GM21515 (cell line): ENCODE measurements around the gene CCDC170.
A peak's percentile ranks its signal among the peaks of the same experiment; 100 is the strongest.
"Not testable (repeated sequence)": the region's sequence is repeated elsewhere in the genome, so short reads cannot be mapped to it uniquely, and the experiment has no call there.

Experiments
- ATAC-seq: cut with Tn5 transposase; IDR thresholded peaks from one replicate; pipeline ENCODE4 v1.9.1; 2021; ENCODE audit not compliant: unreplicated experiment

Gene CCDC170, protein sequence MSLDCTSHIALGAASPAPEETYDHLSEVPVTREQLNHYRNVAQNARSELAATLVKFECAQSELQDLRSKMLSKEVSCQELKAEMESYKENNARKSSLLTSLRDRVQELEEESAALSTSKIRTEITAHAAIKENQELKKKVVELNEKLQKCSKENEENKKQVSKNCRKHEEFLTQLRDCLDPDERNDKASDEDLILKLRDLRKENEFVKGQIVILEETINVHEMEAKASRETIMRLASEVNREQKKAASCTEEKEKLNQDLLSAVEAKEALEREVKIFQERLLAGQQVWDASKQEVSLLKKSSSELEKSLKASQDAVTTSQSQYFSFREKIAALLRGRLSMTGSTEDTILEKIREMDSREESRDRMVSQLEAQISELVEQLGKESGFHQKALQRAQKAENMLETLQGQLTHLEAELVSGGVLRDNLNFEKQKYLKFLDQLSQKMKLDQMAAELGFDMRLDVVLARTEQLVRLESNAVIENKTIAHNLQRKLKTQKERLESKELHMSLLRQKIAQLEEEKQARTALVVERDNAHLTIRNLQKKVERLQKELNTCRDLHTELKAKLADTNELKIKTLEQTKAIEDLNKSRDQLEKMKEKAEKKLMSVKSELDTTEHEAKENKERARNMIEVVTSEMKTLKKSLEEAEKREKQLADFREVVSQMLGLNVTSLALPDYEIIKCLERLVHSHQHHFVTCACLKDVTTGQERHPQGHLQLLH

GRCh38 chr6:151493804-151494234 is at the start of gene CCDC170:
Gene CCDC170 (plus strand): TSS chr6:151494017. CDS start chr6:151494129, 112 bp downstream.
- ATAC-seq = no peak

- no peak for ATAC-seq
Measured at GRCh38 chr6:151445482-151445881, 48.3 kb upstream of the CCDC170 start.

GRCh38 chr6:151447237-151447636 is 46.6 kb upstream of the CCDC170 start:
- ATAC-seq = no peak

GRCh38 chr6:151448623-151449022 is 45.2 kb upstream of the CCDC170 start:
- ATAC-seq = no peak

GRCh38 chr6:151450928-151451327 is 42.9 kb upstream of the CCDC170 start:
- not testable (repeated sequence) for ATAC-seq

DNA sequence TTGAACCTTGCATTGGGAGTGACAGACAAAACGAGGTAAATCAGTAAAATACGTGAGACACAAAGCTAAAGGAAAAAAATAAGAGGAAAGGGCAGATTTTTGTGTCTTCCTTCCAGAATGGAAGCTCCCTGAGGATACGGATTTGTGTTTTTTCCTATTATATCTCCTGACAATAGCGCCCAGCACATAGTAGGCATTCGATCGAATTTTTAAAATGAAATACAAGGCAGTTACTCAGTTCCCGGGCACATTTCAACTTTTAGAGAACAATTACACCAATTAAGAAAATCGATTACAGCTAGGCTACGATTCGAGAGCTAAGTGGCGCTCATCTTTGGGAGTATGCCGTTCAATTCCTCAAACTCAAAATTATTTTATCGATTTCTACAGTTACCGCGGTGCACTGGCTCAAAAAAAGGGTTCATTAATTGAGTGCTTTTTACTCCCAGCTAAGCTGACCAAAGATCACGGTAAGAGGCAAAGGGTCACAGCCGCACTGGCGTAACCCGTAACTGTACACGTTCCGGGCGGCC is 42.3 kb upstream of the CCDC170 start:
- ATAC-seq = no peak

DNA sequence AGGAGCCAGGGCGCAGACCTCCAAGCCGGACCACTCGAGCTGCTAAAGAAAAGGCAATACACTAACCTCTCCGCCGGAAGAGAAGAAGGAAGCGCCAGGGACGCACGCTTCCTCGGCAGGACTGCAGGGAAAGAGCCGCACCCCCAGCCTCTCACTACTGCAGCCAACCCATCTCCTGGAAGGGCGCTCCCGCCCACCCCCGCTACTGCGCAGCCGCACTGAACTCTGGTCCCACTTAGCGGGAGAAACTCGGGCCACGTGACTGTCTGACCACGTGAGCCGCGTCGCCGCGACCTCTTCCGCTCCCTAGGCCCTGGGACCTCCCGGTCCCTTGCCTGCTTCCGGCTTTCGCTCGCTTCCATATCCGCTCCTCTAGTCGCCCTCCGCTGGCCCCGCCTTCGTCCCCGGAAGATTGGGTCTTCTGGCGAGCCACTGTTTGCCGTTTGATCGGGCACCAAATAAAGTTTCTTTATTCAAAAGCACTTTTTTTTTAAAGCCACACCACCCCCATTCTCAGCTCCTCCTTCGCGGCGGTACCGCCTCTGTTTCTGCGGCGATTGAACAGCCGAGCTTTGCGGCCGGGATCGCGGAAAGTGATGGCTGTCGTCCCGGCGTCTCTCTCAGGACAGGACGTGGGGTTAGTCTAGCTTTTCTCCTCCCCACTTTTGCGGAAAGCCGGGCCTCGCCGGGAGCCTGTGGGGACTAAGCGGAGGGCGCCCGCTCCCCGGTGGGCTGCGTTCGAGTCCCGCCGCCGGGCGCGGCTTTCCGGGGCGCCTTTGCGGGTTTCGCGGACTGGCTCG is 41.7 kb upstream of the CCDC170 start, which contains the start of gene RMND1:
Gene RMND1, minus strand, starts transcription at position 177 of the 800 bp plus-strand sequence. CDS start 6,315 bp downstream, outside the sequence.
- ATAC-seq = peak; percentile 97

DNA sequence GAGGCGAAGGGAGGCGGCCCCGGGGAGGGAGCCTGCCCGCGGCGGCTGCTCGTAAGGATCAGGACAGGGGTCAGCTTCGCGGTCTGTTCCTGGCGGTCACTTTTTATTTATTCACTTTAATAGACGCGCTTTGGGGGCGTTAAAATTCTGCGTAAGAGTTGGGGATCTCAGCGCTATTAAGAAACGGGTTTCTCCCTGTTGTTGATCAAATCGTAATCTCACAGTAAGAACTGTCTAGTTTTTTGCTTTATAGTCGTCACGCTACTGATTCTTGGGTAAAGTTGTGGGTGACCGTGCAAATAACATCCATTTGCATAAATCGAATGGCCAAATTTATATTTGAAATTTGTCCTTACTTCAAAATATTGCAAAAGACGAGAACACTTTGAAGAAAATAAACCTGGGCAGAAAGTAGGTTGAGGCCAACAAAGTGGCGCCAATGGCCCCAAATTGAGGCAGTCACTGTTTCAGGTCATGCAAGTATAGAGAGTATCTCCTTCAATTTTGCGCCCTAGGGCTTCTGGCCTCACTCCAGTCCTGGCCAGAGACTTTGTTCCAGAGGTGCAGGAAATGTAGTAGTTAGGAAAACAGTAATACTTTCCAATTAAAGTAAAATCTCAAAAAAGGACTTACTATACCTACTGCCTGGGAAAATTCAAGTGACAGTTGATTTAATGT is 40.9 kb upstream of the CCDC170 start:
- peak; percentile 0 for ATAC-seq

DNA sequence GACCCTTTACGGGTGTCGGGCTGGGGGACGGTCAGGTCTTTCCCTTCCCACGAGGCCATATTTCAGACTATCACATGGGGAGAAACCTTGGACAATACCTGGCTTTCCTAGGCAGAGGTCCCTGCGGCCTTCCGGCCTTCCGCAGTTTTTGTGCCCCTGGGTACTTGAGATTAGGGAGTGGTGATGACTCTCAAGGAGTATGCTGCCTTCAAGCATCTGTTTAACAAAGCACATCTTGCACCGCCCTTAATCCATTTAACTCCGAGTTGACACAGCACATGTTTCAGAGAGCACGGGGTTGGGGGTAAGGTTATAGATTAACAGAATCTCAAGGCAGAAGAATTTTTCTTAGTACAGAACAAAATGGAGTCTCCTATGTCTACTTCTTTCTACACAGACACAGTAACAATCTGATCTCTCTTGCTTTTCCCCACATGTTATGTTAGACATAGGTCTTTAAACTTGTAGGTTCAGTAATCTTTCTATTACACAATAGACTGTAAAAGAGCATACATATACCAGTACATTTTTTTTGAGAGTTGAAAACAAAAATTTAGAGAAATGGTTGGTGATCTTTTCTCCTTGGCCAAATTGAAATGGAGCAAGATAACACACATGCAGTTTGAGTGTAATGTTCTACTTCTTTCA is 37.9 kb upstream of the CCDC170 start:
- not testable (repeated sequence) for ATAC-seq

DNA sequence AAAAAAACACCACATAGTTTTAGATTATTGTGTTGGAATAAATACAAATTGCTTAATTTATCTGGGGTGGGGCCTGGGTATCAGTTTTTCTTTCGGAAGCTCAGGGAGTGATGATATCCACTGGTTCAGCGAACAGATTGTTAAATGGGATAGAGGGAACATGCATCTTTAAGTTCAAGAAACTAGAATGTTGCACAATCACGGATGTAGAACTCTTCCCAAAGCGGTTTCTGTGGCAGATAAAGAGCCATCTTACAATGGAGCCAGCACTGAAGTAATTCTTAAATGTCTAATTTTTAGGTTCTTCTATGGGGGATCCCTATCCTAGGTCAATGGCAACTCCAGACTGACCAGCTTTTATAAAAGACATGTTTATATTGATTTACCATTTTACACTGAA is 32.1 kb upstream of the CCDC170 start:
- ATAC-seq = no peak

DNA sequence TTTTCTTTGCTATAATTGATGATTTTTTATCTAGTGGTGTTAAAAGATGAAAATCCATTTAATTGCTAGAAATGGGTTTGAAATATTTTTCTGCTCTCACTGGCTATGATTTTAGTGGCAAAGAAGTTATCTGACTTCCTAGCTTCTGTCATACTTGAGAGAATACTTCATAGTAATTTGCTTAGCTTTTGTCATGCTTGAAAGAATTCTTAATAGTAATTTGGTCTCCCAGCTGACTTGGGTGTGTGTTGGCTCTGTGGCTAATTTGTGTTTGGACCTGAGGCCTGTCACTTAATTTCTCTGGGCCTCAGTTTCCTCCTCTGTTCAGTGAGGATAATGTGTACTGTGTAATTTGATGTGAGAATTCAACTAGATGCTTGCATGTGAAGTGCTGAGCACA is 29.1 kb upstream of the CCDC170 start:
- no peak for ATAC-seq

GRCh38 chr6:151475653-151476523 is 17.9 kb upstream of the CCDC170 start:
- ATAC-seq = no peak

- ATAC-seq = no peak
Measured at GRCh38 chr6:151477726-151478125, 16.1 kb upstream of the CCDC170 start.

DNA sequence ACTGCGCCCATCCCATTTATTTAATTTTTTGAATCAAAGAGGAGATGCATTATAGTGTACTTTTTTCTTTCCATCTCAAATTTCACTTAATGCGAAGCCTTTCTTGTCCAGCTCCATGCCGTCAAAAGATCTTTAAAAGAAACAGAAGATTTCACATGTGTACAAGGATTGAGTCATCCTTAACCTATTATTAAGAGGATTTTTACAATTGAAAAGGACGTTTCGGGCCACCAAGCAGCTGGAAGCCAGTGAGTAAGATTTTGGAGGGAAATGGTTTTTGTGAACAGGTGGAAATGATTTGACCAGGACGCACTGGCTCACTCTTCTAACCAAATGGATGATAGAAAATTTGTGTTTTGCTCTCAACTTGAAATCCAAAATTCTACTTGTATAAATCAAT is 15.1 kb upstream of the CCDC170 start:
- ATAC-seq = no peak

DNA sequence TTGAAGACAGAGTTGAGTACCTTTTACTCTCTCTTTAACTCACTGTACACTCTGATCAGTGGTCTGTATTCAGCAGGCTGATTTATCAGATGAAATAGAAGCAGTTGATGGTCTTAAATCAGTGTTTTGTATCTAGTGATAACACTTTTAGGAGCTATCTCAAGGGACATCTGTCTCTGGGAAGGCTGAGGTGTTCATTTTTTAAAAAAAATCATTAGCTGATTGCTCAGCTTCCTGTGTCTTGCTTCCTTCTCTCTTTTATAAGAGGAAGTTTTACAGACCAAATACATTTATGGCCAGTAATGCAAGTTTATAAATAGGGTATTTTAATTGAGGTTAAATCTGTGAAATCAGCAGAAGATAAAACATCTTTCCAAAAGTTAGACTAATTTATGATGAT is 12.0 kb upstream of the CCDC170 start:
- ATAC-seq = no peak

DNA sequence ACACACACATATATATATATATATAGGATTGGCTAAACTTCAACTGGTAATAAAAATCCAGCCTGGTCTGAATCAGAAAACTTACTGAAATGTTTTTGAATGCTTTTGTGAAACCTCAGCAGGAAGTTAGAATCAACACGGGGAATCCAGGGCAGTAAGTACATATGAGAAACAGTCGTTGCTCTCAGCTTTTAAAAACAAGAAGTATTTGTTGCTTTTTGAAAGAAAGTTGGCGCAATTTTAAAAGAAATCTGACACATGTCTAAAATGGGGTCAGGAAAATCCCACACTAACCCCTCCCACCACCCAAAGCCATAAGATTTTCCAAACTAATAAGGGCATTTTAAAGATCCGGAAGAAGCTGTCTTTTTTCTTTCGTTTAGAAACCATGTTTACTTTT is 11.5 kb upstream of the CCDC170 start:
- peak; percentile 64 for ATAC-seq

GRCh38 chr6:151483994-151484393 is 9.8 kb upstream of the CCDC170 start:
- no peak for ATAC-seq

DNA sequence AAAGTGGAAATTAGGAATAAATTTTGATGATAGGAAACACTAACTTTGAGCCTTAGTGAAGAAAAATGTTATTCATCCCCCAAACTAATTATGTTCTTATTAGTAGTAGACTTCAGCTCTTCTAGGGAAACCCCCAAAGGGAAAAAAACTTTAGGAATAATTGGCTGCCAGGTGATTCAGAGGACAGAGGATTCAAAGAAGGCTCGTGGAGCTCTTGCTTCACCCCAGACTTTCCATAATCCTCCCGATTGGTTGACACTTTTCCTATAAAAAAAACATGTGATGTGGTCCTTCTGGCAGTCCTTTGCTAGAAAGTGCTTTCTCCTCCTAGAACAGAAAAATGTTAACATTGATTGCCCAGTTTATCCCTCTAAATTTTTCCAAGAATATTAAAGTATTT is 5.6 kb upstream of the CCDC170 start:
- no peak for ATAC-seq

GRCh38 chr6:151490996-151491395 is 2.8 kb upstream of the CCDC170 start:
- ATAC-seq = no peak
